Thyroid gland (tissue), 4 donors: Measurements from ENCODE around the gene ATG9A. TPM values are rescaled to one million over a fixed set of nuclear protein-coding genes. Genes with fewer than 3 reads are reported as not detected.

Experiments
- DNase-seq, 2 donors: peaks; one replicate each; pipeline ENCODE4 v3.0.0-alpha.2; 2019
- H3K27ac ChIP-seq, 3 donors: fragments of 200-600 bp; sonication (generic); 1 replicate in 2 of 3; 2 replicates in 1 of 3; pipeline ENCODE4 v1.5.1; 2016 to 2019; ENCODE audit warnings: mild to moderate bottlenecking in 1 of 3, moderate library complexity in 1 of 3
- H3K27me3 ChIP-seq: fragments of 200-600 bp; sonication (generic); one replicate; pipeline ENCODE4 v1.5.1; 2019
- H3K36me3 ChIP-seq, 2 donors: fragments of 200-600 bp; sonication (generic); one replicate each; pipeline ENCODE4 v1.5.1; 2016 to 2019
- H3K4me1 ChIP-seq, 2 donors: fragments of 200-600 bp; sonication (generic); one replicate each; pipeline ENCODE4 v1.5.1; 2017 to 2019
- H3K4me3 ChIP-seq, 3 donors: fragments of 200-600 bp; sonication (generic); replicated peaks in 1 of 3; 1 replicate in 2 of 3; 2 replicates in 1 of 3; pipeline ENCODE4 v1.5.1; 2016; ENCODE audit warnings: mild to moderate bottlenecking in 1 of 3
- H3K9me3 ChIP-seq: fragments of 200-600 bp; sonication (generic); one replicate; pipeline ENCODE4 v1.5.1; 2017
- CTCF ChIP-seq, 6 experiments: fragments of 200-600 bp in 3 of 6; fragments of 450-650 bp in 3 of 6; sonication (generic) in 3 of 6; IDR thresholded peaks; one replicate each; pipeline ENCODE4 v1.5.1; 2016 to 2019; ENCODE audit warnings: antibody characterized with exemption in 6 of 6, mild to moderate bottlenecking in 2 of 6, inconsistent platforms in 1 of 6, moderate library complexity in 1 of 6
- POLR2A ChIP-seq, 2 donors: fragments of 450-650 bp; IDR thresholded peaks; one replicate each; pipeline ENCODE4 v1.6.1; 2017; ENCODE audit warnings: antibody characterized with exemption in 2 of 2, mild to moderate bottlenecking in 2 of 2, moderate library complexity in 1 of 2
- WGBS, 2 donors: methylation state at CpG; one replicate each; pipeline ENCODE4 v1.1.5; 2017; 5-methylcytosine and 5-hydroxymethylcytosine counted together
- intact Hi-C: fragments of 100-400 bp; cut with DNase I; formaldehyde crosslinking; loops from one replicate; pipeline ENCODE4 v1.15.1; 2023
- total RNA-seq, 4 donors: library from RNA; depleted of rRNA; stranded (reverse); fragments of >200 nt; gene quantifications; one replicate each; pipeline ENCODE4 v1.2.3, GENCODE V29; 2016

Gene ATG9A
- total RNA-seq: 10 to 100 TPM; 48.8 to 59.3 (median 54.6) TPM

GRCh38 chr2:219229305-219230058 lies at the start of gene ATG9A, which contains the start of gene ANKZF1:
Gene ATG9A (minus strand): TSS chr2:219229636. CDS start chr2:219228024, 1,612 bp downstream.
Gene ANKZF1 (plus strand): TSS chr2:219229806. CDS start chr2:219230258, 452 bp downstream.
- peak; percentile 100 for DNase-seq
- Histone ChIP-seq H3K36me3 (peaks cover 42% of the 10 kb centered on the region in 2 donors), H3K9me3 (no peaks in the 10 kb centered on the region), H3K27me3 (no peaks in the 10 kb centered on the region), H3K27ac (peak within 1 kb of the TSS; percentile 86 to 92 (median 88)), H3K4me1 (peaks cover 24% of the 10 kb centered on the region in 2 donors), H3K4me3 (peak within 1 kb of the TSS; percentile 70 to 81 (median 75))
- WGBS, 2 donors: 0 to 2% methylated on average over 26 to 32 of the region's 80 CpGs
- TF ChIP-seq POLR2A (IDR thresholded peaks at IDR 0.05) (peak; percentile 58 to 91), CTCF (IDR thresholded peaks at IDR 0.05) (peak in 1 of 6 experiments; percentile 11)
- intact Hi-C loops: no loop called here

GRCh38 chr2:219278655-219279150 lies 49.3 kb upstream of the ATG9A start:
- H3K9me3 ChIP-seq: no peaks in the 10 kb centered on the region
- H3K27ac ChIP-seq: peak overlapping the region; percentile 99
- DNase-seq: no peak
- intact Hi-C loops: loop anchor here (2.0 kb wide), 1 partner anchor 16 kb away; no protein-coding TSS in a partner anchor
- no peaks in the 10 kb centered on the region for H3K27me3 ChIP-seq
- H3K4me3 ChIP-seq: peak overlapping the region in 1 of 3 donors; percentile 89
- 9 to 16% methylated on average over 9 of the region's 9 CpGs for WGBS, 2 donors
- H3K4me1 ChIP-seq: peaks cover 18 to 34% of the 10 kb centered on the region in 2 donors
- no peak for TF ChIP-seq POLR2A (IDR thresholded peaks at IDR 0.05)
- peak in 1 of 6 experiments; percentile 4 for TF ChIP-seq CTCF (IDR thresholded peaks at IDR 0.05)
- peaks cover 22 to 27% of the 10 kb centered on the region in 2 donors for H3K36me3 ChIP-seq

- intact Hi-C loops: loop anchor here (2.0 kb wide), 1 partner anchor 17 kb away; no protein-coding TSS in a partner anchor
- DNase-seq: peak; percentile 73 to 81
These were observed 48.5 kb upstream of the ATG9A start for GRCh38 chr2:219277703-219278654.

GRCh38 chr2:219274361-219274921 lies 45.0 kb upstream of the ATG9A start:
- Histone ChIP-seq H3K27ac (peak overlapping the region in 1 of 3 donors; percentile 26), H3K4me3 (no peak overlapping the region), H3K4me1 (peaks cover 12 to 32% of the 10 kb centered on the region in 2 donors), H3K27me3 (no peaks in the 10 kb centered on the region), H3K36me3 (no peaks in the 10 kb centered on the region), H3K9me3 (no peaks in the 10 kb centered on the region)
- intact Hi-C loops: no loop called here
- peak; percentile 39 to 60 for DNase-seq
- no peak for TF ChIP-seq CTCF (IDR thresholded peaks at IDR 0.05)
- TF ChIP-seq POLR2A (IDR thresholded peaks at IDR 0.05): peak in 1 of 2 donors; percentile 33
- WGBS, 2 donors: 40 to 41% methylated on average over 6 of the region's 6 CpGs

More at GRCh38 chr2:219277703-219278654, 48.5 kb upstream of the ATG9A start:
- H3K9me3 ChIP-seq: no peaks in the 10 kb centered on the region
- H3K4me3 ChIP-seq: no peak overlapping the region
- H3K27ac ChIP-seq: peak overlapping the region; percentile 99
- WGBS, 2 donors: 32 to 34% methylated on average over 20 to 23 of the region's 25 CpGs
- H3K27me3 ChIP-seq: no peaks in the 10 kb centered on the region
- peaks cover 18 to 34% of the 10 kb centered on the region in 2 donors for H3K4me1 ChIP-seq
- H3K36me3 ChIP-seq: peaks cover 17 to 20% of the 10 kb centered on the region in 2 donors
- TF ChIP-seq CTCF (IDR thresholded peaks at IDR 0.05): peak; percentile 95 to 99 (median 97)
- TF ChIP-seq POLR2A (IDR thresholded peaks at IDR 0.05): no peak
